HepG2 (cell line): ENCODE results near the gene CYRIA. TPM values are rescaled to one million over a fixed set of nuclear protein-coding genes. Genes with fewer than 3 reads are reported as not detected.

Experiments used
- ATAC-seq: fragments of 200-7000 bp; cut with Tn5 transposase; 3 replicates; pipeline ENCODE4 v1.9.1; 2020; ENCODE audit warnings: mild to moderate bottlenecking, moderate library complexity
- BruUV-seq: library from RNA; stranded (reverse); fragments of 400-500 nt; replicated peaks from 2 replicates; lab custom pipeline; 2021; lab: Mats Ljungman, UMichigan
- CTCF ChIA-PET: fragments of 300-600 bp; formaldehyde crosslinking; extraction: SDS; loops from one replicate; lab custom pipeline; 2021; ENCODE audit warnings: low total read pairs, inconsistent platforms, low intra/inter-chr PET ratio; lab: Yijun Ruan, JAX
- POLR2A ChIA-PET: fragments of 350-600 bp; sonication (Branson Sonifier 250); formaldehyde crosslinking; loops from one replicate; lab custom pipeline; 2020; ENCODE audit warnings: antibody characterized with exemption, inconsistent platforms; lab: Yijun Ruan, JAX
- DNase-seq: peaks from one replicate; pipeline ENCODE4 v3.0.0-alpha.2; 2015; ENCODE audit warnings: low spot score
- FAIRE-seq: peaks from 3 replicates; lab custom pipeline; 2011; peaks lifted over from hg19 to GRCh38; lab: Jason Lieb, UNC
- H2AFZ ChIP-seq: one replicate; pipeline ENCODE4 v1.6.1; 2011; ENCODE audit warnings: low read length, inconsistent platforms
- H3K27ac ChIP-seq: fragments of 300-600 bp; 3 replicates; pipeline ENCODE4 v1.8.0; 2011; ENCODE audit warnings: mixed run types, mild to moderate bottlenecking, mixed read lengths, low read length, inconsistent platforms; ENCODE audit not compliant: insufficient read depth; ENCODE audit errors: extremely low read length
- H3K27me3 ChIP-seq, 2 experiments: fragments of 200-600 bp in 1 of 2; 2 replicates in 1 of 2; 3 replicates in 1 of 2; pipeline versions ENCODE4 v1.6.0 to v1.8.0; 2011; ENCODE audit warnings: low read length in 2 of 2, mild to moderate bottlenecking in 2 of 2, moderate library complexity in 2 of 2, inconsistent platforms in 1 of 2; ENCODE audit not compliant: insufficient read depth in 2 of 2, control insufficient read depth in 1 of 2
- H3K36me3 ChIP-seq, 2 experiments: fragments of 200-600 bp in 1 of 2; replicated peaks in 1 of 2; 2 replicates in 1 of 2; 3 replicates in 1 of 2; pipeline versions ENCODE4 v1.5.1 to v1.8.0; 2011; ENCODE audit warnings: low read length in 2 of 2, inconsistent platforms in 1 of 2; ENCODE audit not compliant: insufficient read depth in 2 of 2, control insufficient read depth in 1 of 2
- H3K4me1 ChIP-seq: 2 replicates; pipeline ENCODE4 v1.5.1; 2012; ENCODE audit warnings: low read length, inconsistent platforms; ENCODE audit not compliant: insufficient read depth
- H3K4me2 ChIP-seq: 2 replicates; pipeline ENCODE4 v1.6.0; 2011; ENCODE audit warnings: low read depth, low read length, inconsistent platforms
- H3K4me3 ChIP-seq, 3 experiments: fragments of 200-600 bp in 1 of 3; sonication (generic), shearing (Covaris generic) in 1 of 3; replicated peaks in 1 of 3; 2 replicates each; pipeline ENCODE4 v1.5.1; 2011 to 2016; ENCODE audit warnings: low read length in 3 of 3, inconsistent platforms in 2 of 3, low read depth in 2 of 3, mild to moderate bottlenecking in 2 of 3, control low read depth in 1 of 3, mixed read lengths in 1 of 3; ENCODE audit not compliant: insufficient read depth in 1 of 3
- H3K79me2 ChIP-seq: one replicate; pipeline ENCODE4 v1.6.1; 2011; ENCODE audit warnings: low read length, inconsistent platforms; ENCODE audit not compliant: insufficient read depth
- H3K9ac ChIP-seq: 2 replicates; pipeline ENCODE4 v1.6.0; 2011; ENCODE audit warnings: mild to moderate bottlenecking, low read depth, low read length, inconsistent platforms; ENCODE audit not compliant: insufficient read depth
- H3K9me3 ChIP-seq: 2 replicates; pipeline ENCODE4 v1.5.1; 2012; ENCODE audit warnings: mild to moderate bottlenecking, low read length
- H4K20me1 ChIP-seq: 2 replicates; pipeline ENCODE4 v1.6.0; 2011; ENCODE audit warnings: inconsistent platforms, mild to moderate bottlenecking, low read length, moderate library complexity; ENCODE audit not compliant: insufficient read depth
- ADNP ChIP-seq: sonication (generic); formaldehyde crosslinking; IDR thresholded peaks from 2 replicates; pipeline ENCODE4 v1.4.0; 2020; ENCODE audit warnings: missing genetic modification reagents
- ARID4A ChIP-seq: sonication (generic); formaldehyde crosslinking; IDR thresholded peaks from 2 replicates; pipeline ENCODE4 v1.5.0; 2020; ENCODE audit warnings: mild to moderate bottlenecking, missing genetic modification reagents, borderline replicate concordance
- ATF4 ChIP-seq, 2 experiments: fragments of 450-650 bp in 1 of 2; sonication (generic) in 1 of 2; formaldehyde crosslinking; IDR thresholded peaks; 2 replicates each; pipeline versions ENCODE4 v1.5.0 to v1.8.0; 2020 to 2022; ENCODE audit warnings: mild to moderate bottlenecking in 1 of 2, missing genetic modification reagents in 1 of 2
- ATF5 ChIP-seq: sonication (generic); formaldehyde crosslinking; IDR thresholded peaks from 2 replicates; pipeline ENCODE4 v1.4.0; 2020; ENCODE audit warnings: mild to moderate bottlenecking, low read depth, missing genetic modification reagents
- RXRB ChIP-seq: IDR thresholded peaks from 2 replicates; pipeline ENCODE4 v1.6.1; 2016; ENCODE audit warnings: borderline replicate concordance, missing genetic modification reagents, missing compliant biosample characterization
- THRA ChIP-seq: sonication (generic); formaldehyde crosslinking; IDR thresholded peaks from 2 replicates; pipeline ENCODE4 v1.4.0; 2020; ENCODE audit warnings: missing genetic modification reagents, borderline replicate concordance
- ZNF124 ChIP-seq: sonication (generic); formaldehyde crosslinking; IDR thresholded peaks from 2 replicates; pipeline ENCODE4 v1.4.0; 2020; ENCODE audit warnings: missing genetic modification reagents
- ZNF264 ChIP-seq: sonication (generic); formaldehyde crosslinking; IDR thresholded peaks from 2 replicates; pipeline ENCODE4 v1.4.0; 2020; ENCODE audit warnings: missing genetic modification reagents
- WGBS: methylation state at CpG from one replicate; pipeline ENCODE4 v1.1.6; 2017; ENCODE audit warnings: low lambda C conversion rate; 5-methylcytosine and 5-hydroxymethylcytosine counted together
- in situ Hi-C: cut with HindIII; loops from 2 replicates; pipeline ENCODE4 v1.10.0; 2017; ENCODE audit warnings: low pct_unique_long_range_greater_than_20kb; ENCODE audit not compliant: extremely low pct_ligation_motif_present
- intact Hi-C: fragments of 100-400 bp; cut with micrococcal nuclease; formaldehyde crosslinking; loops from one replicate; pipeline ENCODE4 v1.10.0; 2022; ENCODE audit not compliant: unreplicated experiment
- polyA plus RNA-seq, 8 experiments: library from polyadenylated mRNA; depleted of rRNA in 3 of 8; stranded (reverse) in 7 of 8; unstranded in 1 of 8; fragments of >200 nt; fragmentation: Illumina TruSeq in 4 of 8; extraction: Trizol in 4 of 8; gene quantifications; 2 replicates each; pipeline versions ENCODE4 v1.2.1 to v1.2.3, GENCODE V29; 2011 to 2016; ENCODE audit warnings: low read depth in 4 of 8, missing spikeins in 1 of 8, mixed read lengths in 1 of 8; ENCODE audit not compliant: insufficient read depth in 1 of 8
- total RNA-seq, 5 experiments: library from RNA; depleted of rRNA; stranded (reverse); fragments of >200 nt; fragmentation: Illumina TruSeq; extraction: Trizol; gene quantifications; 2 replicates each; pipeline ENCODE4 v1.2.3, GENCODE V29; 2016; ENCODE audit warnings: low read depth in 1 of 5

CYRIA gene
- total and polyA plus RNA-seq, 2 of the 13 experiments (the other 11 are each of a cell fraction or from before 2014, with no cell fraction given): 0.09 TPM; not detected in 1

- Histone ChIP-seq H3K79me2 (no peaks in the 10 kb centered on the region), H3K4me1 (no peaks in the 10 kb centered on the region), H3K27ac (no peak overlapping the region), H3K36me3 (no peaks in the 10 kb centered on the region; a peak in 1 of 5 replicates), H3K9me3 (peaks cover 11% of the 10 kb centered on the region)
- in situ Hi-C loops: no loop called here
- CTCF ChIA-PET: no interaction called here
- intact Hi-C loops: no loop called here
- DNase-seq: no peak
- no peak for TF ChIP-seq ATF4 (CRISPR knock-in tag; IDR thresholded peaks at IDR 0.05)
- TF ChIP-seq ARID4A: no peak
- no peak for TF ChIP-seq ADNP (CRISPR knock-in tag)
- no peak for TF ChIP-seq ZNF124
- TF ChIP-seq RXRB: no peak
- TF ChIP-seq ATF5 (CRISPR knock-in tag): no peak
- TF ChIP-seq THRA: no peak
- TF ChIP-seq ZNF264 (CRISPR knock-in tag): no peak
- TF ChIP-seq, all 625 proteins: peak for 0
- ATAC-seq (no peak), FAIRE-seq (no peak)
- Histone ChIP-seq H3K4me3 (no peak overlapping the region), H3K27me3 (peaks cover 2 to 10% of the 10 kb centered on the region in 2 experiments; a peak in 1 of 5 replicates), H3K9ac (no peak overlapping the region), H3K4me2 (no peak overlapping the region), H4K20me1 (no peaks in the 10 kb centered on the region), H2AFZ (no peak overlapping the region)
- no TSS peak for BruUV-seq
- WGBS: 33% methylated on average over 9 of the region's 9 CpGs
- POLR2A ChIA-PET: no interaction called here
Observed at GRCh38 chr2:16682431-16683118, 16.9 kb upstream of the CYRIA start.
